ENCODE measurements around the gene CDC42BPG.
A peak's percentile ranks its signal among the peaks of the same experiment; 100 is the strongest.
"Not testable (repeated sequence)": the region's sequence is repeated elsewhere in the genome, so short reads cannot be mapped to it uniquely, and the experiment has no call there.

CDC42BPG gene

DNA sequence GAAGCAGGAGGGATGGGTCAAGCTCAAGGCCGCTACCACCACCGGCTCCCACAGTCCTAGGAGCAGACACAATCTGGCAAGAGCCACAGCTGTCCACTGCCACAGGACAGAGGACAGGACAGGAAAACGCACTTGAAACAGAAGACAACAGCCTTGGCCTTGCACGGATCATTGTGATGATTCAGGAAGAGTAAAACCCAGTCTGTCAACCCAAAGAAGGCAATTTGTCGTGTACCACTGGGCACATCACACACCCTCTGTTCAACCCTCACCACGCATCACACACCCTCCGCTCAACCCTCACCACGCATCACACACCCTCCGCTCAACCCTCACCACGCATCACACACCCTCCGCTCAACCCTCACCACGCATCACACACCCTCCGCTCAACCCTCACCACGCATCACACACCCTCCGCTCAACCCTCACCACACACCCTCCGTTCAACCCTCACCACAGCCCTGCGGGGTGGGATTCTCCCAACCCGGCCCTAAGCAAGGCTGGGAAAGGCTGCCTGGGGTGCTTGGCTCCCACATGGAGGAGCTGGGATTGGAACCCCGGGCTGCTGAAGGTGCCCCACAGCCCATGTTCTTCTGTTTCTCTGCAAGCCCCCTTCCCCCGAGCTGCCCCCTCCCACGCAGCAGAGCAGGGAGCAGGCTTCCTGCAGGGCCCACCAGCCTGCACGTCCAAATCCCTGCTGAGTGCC is 11.3 kb upstream of the CDC42BPG start:
- intact Hi-C loops (cut with DNase I) = no loop called here
- no peak for DNase-seq

DNA sequence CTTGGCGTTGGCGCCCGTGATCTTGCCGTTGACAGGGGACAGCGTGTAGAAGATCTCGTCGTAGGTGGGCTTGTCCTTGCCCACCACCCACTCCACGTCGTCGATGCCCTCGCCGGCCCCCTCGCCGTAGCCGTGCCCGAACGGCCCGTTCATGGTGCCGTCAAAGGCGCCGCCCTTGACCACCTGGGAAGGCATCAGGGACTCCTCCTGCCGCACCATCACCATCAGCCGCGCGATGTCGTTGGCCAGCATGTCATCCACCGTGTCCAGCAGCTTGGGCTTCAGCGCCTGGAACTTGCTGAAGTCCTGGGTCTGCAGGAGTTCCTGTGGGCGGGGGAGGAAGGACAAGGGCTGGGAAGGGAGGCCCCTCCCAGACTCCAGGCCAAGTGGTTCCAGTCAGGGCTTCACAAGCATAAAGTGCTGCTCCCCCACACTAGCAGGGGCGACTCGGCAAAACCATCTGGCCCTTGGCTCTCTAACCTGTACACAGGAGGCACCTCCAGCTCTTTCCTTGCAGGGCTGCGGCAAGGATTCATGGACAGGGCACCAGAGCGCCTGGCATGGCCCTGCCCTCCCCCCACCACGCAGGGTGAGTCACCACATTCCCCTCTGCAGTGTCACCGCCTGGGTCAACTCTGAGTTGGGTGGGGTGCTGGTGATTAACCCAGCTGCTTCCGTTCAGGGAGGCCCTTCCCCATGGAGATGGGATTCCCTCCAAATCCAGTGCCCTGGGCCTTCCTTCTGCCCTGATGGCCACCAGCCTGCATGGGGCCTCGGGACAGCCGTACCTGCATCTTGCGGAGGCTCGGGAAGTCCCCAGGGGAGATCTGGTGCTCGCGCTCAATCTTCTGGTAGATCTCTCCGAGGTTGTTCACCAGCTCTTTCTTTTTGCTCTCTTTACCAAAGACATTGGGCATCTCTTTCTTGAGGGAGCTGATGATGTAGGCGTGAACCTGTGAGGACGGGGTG is 10.4 kb upstream of the CDC42BPG start:
- peak in 4 of 42 donors; percentile 27 to 70 (median 46) for DNase-seq
- intact Hi-C loops (cut with DNase I) = no loop called here

DNA sequence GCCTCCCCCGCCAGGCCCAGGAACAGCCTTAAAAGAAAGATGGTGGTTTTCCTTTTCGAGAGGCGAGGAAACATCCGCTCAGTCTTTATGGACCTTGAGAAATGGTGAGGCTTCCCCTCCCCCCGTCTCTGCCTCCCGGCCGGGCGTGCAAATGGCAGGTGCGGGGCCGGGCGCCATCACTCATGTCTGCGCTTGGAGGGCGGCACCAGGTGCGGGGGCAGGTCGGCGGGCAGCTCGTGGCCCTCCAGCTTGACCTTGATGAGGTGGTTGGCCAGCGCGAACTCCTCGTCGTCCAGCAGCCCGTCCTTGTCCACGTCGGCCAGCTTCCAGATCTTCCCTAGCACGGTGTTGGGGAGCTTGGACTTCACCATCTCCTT is 9.7 kb upstream of the CDC42BPG start:
- intact Hi-C loops (cut with DNase I) = no loop called here
- DNase-seq = no peak

GRCh38 chr11:64853709-64854108 is 9.3 kb upstream of the CDC42BPG start:
- DNase-seq = no peak
- intact Hi-C loops (cut with DNase I) = no loop called here

DNA sequence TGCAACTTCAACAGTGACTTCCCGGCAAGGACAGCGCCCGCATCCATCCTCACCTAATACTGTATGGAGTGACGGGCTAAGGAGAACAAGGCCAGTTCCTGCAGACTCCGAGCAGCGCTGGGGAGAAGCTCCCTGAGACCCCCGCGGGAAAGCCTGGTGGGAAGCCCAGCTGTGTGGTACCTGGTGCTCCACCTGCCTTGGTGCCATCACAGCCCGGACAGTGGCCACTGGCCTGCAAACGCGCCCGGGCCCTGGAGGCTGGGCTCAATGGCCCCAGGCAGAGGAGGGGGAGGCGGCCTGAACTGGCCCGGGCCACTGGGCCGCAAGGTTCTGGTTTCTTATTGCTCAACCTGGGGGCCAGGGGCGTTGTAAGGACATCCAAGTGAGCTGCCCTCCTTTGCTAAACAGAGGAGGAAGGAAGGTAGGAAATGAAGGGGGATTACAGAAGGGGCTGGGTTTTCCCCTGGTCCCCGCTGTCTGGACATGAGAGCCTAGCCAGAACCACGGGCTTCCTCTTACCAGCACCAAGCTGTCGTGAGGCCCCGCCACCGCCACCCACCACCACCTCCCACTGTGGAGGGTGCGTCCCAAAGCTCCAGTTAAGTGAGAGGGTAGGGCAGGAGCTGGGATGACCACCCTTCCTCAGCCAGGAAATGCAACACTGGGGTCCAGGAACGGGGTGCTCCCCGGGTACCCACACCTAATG is 8.5 kb upstream of the CDC42BPG start:
- intact Hi-C loops (cut with DNase I) = no loop called here
- no peak for DNase-seq

DNA sequence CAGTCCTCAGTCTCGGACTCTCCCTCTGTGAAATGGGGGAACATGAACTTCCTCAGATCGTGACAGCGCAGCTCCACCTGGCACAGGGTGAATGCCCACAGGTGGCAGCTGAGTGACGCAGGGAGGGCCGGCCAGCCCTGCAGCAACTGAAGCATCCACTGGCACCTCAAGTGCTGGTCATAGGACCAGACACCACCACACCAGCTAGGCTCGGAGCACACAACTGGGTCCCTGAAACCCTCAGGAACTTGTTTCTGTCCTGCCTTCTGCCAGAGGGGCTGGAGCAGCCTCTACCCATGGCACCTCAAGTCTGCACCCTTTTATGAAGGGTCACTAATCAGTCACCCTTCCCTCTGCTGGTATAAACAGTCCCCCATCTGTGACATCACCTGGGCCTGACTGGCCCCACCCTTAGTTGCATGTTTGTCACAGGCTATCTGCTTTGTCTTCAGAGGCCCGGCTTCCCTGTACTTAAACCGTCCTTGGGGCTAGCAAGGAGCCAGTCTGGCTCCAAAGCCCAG is 7.4 kb upstream of the CDC42BPG start:
- intact Hi-C loops (cut with DNase I) = no loop called here
- DNase-seq = no peak

GRCh38 chr11:64850979-64851567 is 6.6 kb upstream of the CDC42BPG start:
- no peak for DNase-seq
- intact Hi-C loops (cut with DNase I) = no loop called here

DNA sequence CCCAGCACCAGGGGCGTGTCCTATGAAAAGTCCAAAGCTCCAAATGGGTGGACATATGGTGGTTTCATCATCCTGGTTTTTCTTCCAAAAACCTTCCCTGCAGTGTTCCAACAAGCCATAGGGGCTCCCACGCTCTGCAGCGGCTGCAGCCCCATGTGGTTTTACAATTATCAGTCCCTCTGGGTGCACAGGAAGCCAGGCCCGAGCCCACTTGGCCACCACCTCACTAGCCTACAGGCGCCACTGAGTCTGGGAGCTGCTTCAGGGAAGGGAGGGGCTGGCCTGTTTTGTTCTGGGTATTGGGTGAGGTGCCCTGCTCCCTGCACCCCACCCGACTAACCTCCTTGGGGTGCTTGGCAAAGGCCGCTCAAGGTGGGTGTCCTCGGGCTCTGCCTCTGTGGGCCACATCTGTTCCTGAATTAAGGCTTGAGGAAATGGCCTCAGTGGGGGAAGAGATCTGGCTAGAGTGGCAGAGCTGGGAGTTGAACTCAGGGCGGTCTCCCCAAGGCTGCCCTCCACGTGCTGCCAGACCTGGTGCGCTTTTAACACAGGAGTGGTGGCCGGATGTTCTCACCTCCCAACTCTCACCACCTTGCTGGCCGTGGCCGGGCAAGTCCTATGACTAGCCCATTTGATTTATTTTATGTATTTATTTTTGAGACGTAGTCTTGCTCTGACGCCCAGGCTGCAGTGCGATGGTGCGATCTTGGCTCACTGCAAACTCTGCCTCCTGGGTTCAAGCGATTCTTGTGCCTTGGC is 5.3 kb upstream of the CDC42BPG start:
- intact Hi-C loops (cut with DNase I) = no loop called here
- no peak for DNase-seq

- DNase-seq = no peak
- intact Hi-C loops (cut with DNase I) = no loop called here
Measured at GRCh38 chr11:64848826-64849597, 4.6 kb upstream of the CDC42BPG start.

DNA sequence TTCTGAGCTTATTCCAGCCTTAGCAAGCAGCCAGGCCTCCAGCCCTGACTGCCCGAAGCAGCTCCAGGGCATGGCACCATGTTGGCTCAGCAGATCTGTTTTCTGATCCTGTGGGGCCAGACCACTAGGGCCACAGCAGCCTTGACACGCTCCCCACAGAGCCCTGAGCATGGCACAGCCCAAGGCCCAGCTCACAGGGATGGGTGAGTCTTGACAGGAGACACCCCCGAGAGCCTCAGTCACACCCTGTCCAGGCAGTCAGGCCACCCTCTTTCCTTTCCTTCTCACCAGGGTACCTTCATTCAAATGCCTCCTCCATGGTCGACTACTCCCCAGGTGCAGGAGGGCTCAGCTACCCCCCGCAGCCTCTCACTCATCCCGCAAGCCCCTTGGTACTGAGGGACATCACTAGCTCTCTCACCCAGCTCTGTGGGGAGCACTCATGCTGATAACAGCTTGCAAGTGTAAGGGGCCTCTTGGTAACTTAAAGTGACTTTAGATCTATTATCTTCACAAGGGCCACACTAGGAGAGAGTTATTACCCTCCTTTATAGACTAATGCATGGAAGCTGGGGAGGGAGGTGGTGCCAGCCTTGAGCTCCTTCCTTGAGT is 3.9 kb upstream of the CDC42BPG start:
- no peak for DNase-seq

DNA sequence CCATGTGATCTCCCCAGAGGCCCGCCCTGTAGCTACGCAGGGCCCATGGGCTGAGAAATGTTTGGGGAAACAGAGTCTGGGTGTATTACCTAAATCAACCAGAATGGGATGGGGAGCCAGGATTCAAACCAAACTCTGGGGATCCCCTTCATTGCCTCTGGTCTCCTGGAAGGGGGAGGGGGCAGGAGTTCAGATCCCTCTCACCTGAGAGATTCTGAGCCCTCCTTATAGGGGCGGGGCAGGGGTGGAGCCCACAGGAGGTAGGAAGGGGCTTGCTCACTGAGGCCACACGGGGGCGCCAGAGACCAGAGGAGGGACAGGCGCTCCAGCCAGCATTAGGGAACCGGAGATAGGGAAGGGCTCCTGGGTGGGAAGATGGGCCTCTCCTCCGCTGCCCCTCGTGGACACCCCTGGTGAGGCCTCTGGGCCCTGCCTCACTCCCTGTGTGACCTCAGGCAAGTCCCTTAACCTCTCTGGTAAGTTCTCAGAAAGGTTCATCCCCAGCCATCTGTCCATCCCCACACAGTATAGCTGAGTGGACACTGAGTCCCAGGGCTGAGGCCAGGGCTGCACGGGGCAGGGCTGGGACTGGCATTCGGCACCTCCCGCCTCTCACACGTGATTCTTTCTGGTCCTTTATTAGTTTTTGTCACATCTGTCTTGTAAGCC is 2.7 kb upstream of the CDC42BPG start:
- peak; percentile 81 to 97 (median 94) for DNase-seq
- intact Hi-C loops (cut with DNase I) = loop anchor here (2.0 kb wide), 1 partner anchor 42 kb away; no protein-coding TSS in a partner anchor

More for the DNA sequence above, 3.9 kb upstream of the CDC42BPG start:
- intact Hi-C loops (cut with DNase I) = no loop called here

GRCh38 chr11:64845776-64846129 is 1.3 kb upstream of the CDC42BPG start:
- intact Hi-C loops (cut with DNase I) = loop anchor here (2.0 kb wide), 1 partner anchor 43 kb away; no protein-coding TSS in a partner anchor

DNA sequence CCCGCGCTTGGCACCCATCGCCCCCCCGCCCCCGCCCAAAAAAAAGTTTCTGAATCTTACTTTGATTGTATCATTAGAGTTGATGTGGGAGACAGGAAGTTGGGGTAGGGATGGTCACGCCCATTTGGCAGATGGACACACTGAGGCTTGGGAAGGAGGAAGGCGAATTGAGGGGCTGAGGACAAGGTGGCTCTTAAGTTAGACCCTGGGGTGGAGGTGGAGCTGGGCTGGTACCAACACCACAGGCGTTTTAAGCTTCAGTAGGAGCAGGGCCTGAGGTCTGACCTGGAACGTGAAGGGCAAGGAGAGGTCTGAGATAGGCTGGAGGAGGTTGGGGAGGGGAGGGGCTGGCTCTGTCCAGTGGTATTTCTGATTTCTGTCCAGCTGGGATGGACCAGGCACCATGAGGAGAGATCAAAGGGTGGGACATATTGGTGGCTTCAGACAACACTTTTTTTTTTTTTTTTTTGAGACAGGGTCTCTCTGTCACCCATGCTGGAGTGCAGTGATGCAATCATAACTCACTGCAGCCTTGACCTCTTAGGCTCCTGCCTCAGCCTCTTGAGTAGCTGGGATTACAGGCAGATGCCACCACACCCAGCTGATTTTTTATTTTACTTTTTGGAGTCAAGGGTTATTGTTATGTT is 799 bp upstream of the CDC42BPG start:
- DNase-seq = no peak
- intact Hi-C loops (cut with DNase I) = no loop called here

More at GRCh38 chr11:64845776-64846129, 1.3 kb upstream of the CDC42BPG start:
- not testable (repeated sequence) for DNase-seq

- intact Hi-C loops (cut with DNase I) = no loop called here
- DNase-seq = no peak
Measured at GRCh38 chr11:64843686-64844329, 645 bp downstream of the CDC42BPG start.

- no peak for DNase-seq
- intact Hi-C loops (cut with DNase I) = no loop called here
Measured at GRCh38 chr11:64842851-64843685, 1.4 kb downstream of the CDC42BPG start.
